Activated effector memory CD4-positive, alpha-beta T cell treated with anti-CD3 and anti-CD28 coated beads, Interleukin-2, amount 50 U/mL, for 16 hours (primary cell): ENCODE results near the gene NFASC.

Source experiments
- DNase-seq: peaks from one replicate; pipeline ENCODE4 v3.0.0-alpha.2; 2020

Gene NFASC

DNA sequence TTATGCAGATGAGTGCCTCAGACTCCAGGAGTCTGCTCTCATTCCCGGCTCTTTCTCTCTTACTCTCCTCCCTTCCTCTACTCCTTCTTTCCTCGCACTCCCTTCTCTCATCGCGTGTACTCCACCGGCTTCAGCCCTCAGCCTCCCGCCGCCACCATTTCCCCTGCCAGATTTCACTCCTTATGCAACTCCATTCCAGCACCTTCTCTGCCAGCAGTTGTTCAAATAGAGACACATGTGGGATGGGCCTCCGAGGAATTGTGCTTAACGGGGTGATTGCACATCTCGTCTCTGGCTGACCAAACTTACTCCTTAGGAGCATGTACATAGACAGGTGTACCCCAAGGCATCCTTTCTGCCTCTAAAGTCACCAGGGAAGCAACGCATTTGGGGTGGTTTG lies 174.5 kb downstream of the NFASC start:
- no peak for DNase-seq

- no peak for DNase-seq
Observed at GRCh38 chr1:205046870-205047269, 176.2 kb downstream of the NFASC start.

- no peak for DNase-seq
Observed at GRCh38 chr1:205047764-205048231, 177.1 kb downstream of the NFASC start.

GRCh38 chr1:205048382-205048781 lies 177.7 kb downstream of the NFASC start:
- DNase-seq, result no peak

GRCh38 chr1:205049479-205049878 lies 178.8 kb downstream of the NFASC start:
- DNase-seq, result no peak

- no peak for DNase-seq
Observed at GRCh38 chr1:205052690-205053089, 182.0 kb downstream of the NFASC start.

DNA sequence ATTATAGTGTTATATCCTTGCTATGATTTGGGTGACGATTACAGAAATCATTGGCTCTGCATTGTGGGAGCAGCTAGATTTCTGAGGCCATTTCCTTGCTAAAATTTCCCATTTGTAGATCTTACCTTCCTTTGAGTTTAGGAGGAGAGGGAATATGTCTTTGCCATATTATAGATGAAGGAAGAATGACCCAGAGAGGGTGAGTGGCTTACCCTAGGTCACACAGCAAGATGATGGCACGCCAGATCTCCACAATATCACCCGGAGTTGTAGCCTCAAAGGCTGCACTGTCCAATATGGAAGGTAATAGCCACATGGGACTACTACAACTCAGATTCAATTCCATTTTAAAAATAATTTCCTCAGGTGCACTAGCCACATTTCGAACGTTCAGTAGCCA lies 182.6 kb downstream of the NFASC start:
- DNase-seq, result no peak

DNA sequence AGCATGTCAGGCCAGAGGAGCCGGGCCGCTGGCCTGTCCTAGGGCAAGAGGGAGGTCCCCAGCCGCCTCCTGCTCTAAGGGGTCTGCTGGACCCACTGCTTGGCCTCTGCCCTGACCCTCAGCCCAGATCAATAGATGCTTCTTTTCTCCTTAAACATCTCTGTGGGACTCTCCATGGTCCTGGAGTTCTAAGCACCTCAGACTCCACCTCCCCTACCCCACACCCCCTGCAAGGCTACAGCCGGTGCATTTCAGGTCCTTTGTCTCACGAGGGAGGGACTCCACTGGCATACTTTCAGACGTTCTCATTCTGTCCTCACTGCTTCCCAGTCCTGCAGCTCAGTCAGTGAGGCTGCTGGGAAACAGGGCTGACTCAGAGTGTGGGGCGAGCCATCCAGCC lies 183.4 kb downstream of the NFASC start:
- no peak for DNase-seq

DNA sequence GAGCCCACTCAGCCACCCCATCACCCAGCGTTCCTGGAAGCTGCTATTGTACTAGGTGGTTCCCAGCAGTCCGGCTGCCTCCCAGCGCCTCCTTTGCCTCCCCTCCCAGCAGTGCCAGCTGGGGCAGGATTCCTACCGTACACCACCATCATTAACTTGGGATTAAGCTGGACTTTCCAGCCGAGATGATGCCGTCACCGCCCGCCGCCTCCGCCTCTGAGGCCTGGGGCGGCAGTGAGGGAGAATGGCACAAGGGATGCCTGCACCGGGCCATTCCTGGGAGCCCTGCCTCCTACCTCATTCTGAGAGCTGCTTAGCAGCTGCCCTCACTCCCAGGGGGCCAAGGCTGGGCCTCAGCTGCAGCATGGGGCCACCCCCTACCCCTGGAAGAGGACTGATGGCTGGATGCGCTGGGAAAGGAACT lies 185.5 kb downstream of the NFASC start:
- no peak for DNase-seq

- DNase-seq, result no peak
Observed at GRCh38 chr1:205056956-205057568, 186.4 kb downstream of the NFASC start.

- DNase-seq, result no peak
Observed at GRCh38 chr1:205057808-205058575, 187.3 kb downstream of the NFASC start.

- no peak for DNase-seq
Observed at GRCh38 chr1:205058853-205059252, 188.2 kb downstream of the NFASC start.

- DNase-seq, result no peak
Observed at GRCh38 chr1:205059660-205060059, 189.0 kb downstream of the NFASC start.

DNA sequence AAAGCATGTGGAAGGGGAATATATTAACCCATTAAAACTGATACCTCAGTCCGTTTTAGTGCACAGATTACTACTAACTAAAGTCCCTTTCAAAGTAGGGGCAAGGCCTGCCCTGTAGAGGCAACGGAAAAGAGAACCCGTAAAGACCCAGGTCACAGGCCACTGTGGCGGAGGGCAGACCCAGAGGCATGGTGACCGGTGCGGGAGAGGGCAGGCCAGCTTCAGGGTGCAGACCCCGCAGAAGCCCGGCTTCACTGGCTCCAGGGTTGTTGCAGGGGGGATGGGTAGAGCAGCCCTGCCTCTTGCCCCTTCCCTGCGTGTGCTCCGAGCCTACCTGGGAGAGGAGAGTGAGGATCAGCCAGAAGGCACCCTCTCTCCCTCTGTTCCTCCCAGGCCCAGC lies 190.1 kb downstream of the NFASC start:
- DNase-seq, result no peak

GRCh38 chr1:205061227-205061626 lies 190.6 kb downstream of the NFASC start:
- no peak for DNase-seq

GRCh38 chr1:205061665-205062069 lies 191.0 kb downstream of the NFASC start:
- DNase-seq, result peak; percentile 86

DNA sequence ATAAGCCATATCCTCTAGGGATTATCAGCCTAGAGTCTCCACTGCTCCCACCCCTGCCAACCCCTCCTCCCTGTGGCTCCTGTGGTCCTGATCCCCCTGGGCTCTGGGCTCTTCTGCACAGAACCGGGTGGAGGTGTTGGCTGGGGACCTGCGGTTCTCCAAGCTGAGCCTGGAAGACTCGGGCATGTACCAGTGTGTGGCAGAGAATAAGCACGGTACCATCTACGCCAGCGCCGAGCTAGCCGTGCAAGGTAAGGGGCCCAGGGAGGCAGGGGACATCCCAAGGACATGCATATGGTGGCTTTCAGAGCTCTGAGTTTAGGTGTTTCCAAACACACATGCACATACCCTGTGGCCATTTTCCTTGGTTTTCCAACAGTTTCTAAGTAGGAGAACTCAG lies 191.7 kb downstream of the NFASC start:
- DNase-seq, result no peak

GRCh38 chr1:205062895-205063294 lies 192.2 kb downstream of the NFASC start:
- no peak for DNase-seq

DNA sequence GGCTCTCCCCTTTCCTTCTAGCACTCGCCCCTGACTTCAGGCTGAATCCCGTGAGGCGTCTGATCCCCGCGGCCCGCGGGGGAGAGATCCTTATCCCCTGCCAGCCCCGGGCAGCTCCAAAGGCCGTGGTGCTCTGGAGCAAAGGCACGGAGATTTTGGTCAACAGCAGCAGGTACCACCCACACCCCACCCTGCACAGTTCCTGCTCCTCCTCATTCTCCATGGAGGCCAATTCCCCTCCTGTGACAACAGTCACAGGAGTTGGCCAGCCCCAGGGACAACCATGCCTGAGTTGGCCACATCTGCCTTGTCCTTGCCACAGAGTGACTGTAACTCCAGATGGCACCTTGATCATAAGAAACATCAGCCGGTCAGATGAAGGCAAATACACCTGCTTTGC lies 193.6 kb downstream of the NFASC start:
- DNase-seq, result peak; percentile 37

GRCh38 chr1:205064741-205065316 lies 194.2 kb downstream of the NFASC start:
- peak; percentile 48 for DNase-seq

DNA sequence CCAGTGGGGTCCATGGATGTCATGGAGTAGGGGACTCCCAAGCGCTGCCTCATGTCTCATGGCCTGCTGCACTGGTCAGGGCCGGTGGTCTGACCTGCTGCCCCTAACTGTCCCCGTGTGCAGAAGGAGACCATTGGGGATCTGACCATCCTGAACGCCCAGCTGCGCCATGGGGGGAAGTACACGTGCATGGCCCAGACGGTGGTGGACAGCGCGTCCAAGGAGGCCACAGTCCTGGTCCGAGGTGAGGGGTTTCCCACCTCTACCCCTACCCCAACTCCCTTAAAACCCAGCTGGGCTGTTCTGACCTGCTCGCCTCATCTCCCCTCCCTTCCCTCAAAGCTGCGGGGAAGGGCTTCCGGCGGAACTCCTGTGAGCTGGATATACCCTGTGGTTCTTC lies 195.0 kb downstream of the NFASC start:
- DNase-seq, result peak; percentile 22

DNA sequence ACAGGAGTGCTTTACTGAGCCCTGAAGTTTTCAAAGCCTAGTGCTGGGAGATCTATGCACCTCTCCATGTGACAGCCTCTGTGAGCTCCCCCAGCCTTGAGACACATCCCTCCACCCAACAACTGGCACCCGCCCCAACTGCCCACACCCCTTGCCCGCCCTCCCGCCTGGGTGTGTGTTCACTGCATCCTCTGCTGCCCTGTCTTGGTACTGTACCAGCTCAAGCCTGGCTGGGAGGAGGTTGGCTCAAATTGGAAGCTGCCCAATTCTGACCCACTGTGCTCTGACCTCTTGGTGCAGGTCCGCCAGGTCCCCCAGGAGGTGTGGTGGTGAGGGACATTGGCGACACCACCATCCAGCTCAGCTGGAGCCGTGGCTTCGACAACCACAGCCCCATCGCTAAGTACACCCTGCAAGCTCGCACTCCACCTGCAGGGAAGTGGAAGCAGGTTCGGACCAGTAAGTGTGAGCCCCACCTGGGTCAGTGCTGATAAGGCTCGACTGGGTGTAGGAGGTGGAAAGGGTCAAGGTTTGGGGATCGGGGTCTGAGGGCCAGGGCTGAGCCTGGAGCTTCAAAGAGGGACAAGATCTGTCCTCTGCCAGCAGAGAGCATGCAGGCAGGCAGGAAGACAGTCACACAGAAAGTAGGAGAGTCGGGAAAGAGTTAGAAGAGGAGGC lies 195.6 kb downstream of the NFASC start:
- no peak for DNase-seq

GRCh38 chr1:205067031-205067430 lies 196.4 kb downstream of the NFASC start:
- DNase-seq, result no peak

GRCh38 chr1:205068001-205068400 lies 197.3 kb downstream of the NFASC start:
- DNase-seq, result no peak
